Activated naive CD8-positive, alpha-beta T cell treated with anti-CD3 and anti-CD28 coated beads for 36 hours (primary cell): ENCODE measurements around the gene ZSCAN18. TPM values are rescaled to one million over a fixed set of nuclear protein-coding genes. Genes with fewer than 3 reads are reported as not detected.

Source experiments
- DNase-seq: peaks from one replicate; pipeline ENCODE4 v3.0.0; 2021
- H3K27ac Mint-ChIP-seq: one replicate; pipeline ENCODE4 v1.8.0; 2022; ENCODE audit warnings: mild to moderate bottlenecking, moderate library complexity, mixed read lengths
- H3K27me3 Mint-ChIP-seq: one replicate; pipeline ENCODE4 v1.8.0; 2022; ENCODE audit warnings: mild to moderate bottlenecking, mixed read lengths
- H3K36me3 Mint-ChIP-seq: one replicate; pipeline ENCODE4 v1.8.0; 2021; ENCODE audit warnings: mild to moderate bottlenecking, mixed read lengths
- H3K4me1 Mint-ChIP-seq: one replicate; pipeline ENCODE4 v1.8.0; 2021; ENCODE audit warnings: mixed read lengths
- H3K4me3 Mint-ChIP-seq: one replicate; pipeline ENCODE4 v1.8.0; 2022; ENCODE audit warnings: mild to moderate bottlenecking, moderate library complexity, mixed read lengths
- H3K9me3 Mint-ChIP-seq: one replicate; pipeline ENCODE4 v1.8.0; 2022; ENCODE audit warnings: mixed read lengths
- total RNA-seq, 2 experiments: library from RNA; stranded (reverse); gene quantifications; one replicate each; pipeline ENCODE4 v1.2.3, GENCODE V29; 2021

Gene ZSCAN18
- total RNA-seq, 2 experiments from 2014 or later, result 21.5 to 23.9 TPM

GRCh38 chr19:58059671-58060078, 38.4 kb downstream of the ZSCAN18 start:
- H3K36me3 Mint-ChIP-seq, result peaks cover 67% of the 10 kb centered on the region
- peak overlapping the region; percentile 78 for H3K4me3 Mint-ChIP-seq
- peaks cover 4% of the 10 kb centered on the region for H3K4me1 Mint-ChIP-seq
- DNase-seq, result no peak
- peaks cover 16% of the 10 kb centered on the region for H3K27me3 Mint-ChIP-seq
- H3K9me3 Mint-ChIP-seq, result peaks cover 39% of the 10 kb centered on the region
- H3K27ac Mint-ChIP-seq, result peak overlapping the region; percentile 89

- Mint-ChIP-seq H3K27ac (peak within 1 kb of the TSS; percentile 89), H3K27me3 (peaks cover 19% of the 10 kb centered on the region), H3K36me3 (peaks cover 64% of the 10 kb centered on the region), H3K4me1 (peaks cover 4% of the 10 kb centered on the region), H3K4me3 (peak within 1 kb of the TSS; percentile 78), H3K9me3 (peaks cover 39% of the 10 kb centered on the region)
- peak; percentile 86 for DNase-seq
Measured at GRCh38 chr19:58059003-58059670, 38.9 kb downstream of the ZSCAN18 start, which contains the start of gene ZNF135. Gene ZNF135, plus strand, starts transcription at chr19:58059282. Its CDS starts 721 bp downstream, at chr19:58060003.

GRCh38 chr19:58058467-58058866, 39.6 kb downstream of the ZSCAN18 start:
- H3K4me3 Mint-ChIP-seq, result peak overlapping the region; percentile 78
- peaks cover 4% of the 10 kb centered on the region for H3K4me1 Mint-ChIP-seq
- DNase-seq, result no peak
- peaks cover 36% of the 10 kb centered on the region for H3K9me3 Mint-ChIP-seq
- peaks cover 19% of the 10 kb centered on the region for H3K27me3 Mint-ChIP-seq
- H3K27ac Mint-ChIP-seq, result peak overlapping the region; percentile 89
- peaks cover 57% of the 10 kb centered on the region for H3K36me3 Mint-ChIP-seq

GRCh38 chr19:58056861-58057260, 41.2 kb downstream of the ZSCAN18 start:
- H3K4me3 Mint-ChIP-seq, result no peak overlapping the region
- H3K27ac Mint-ChIP-seq, result no peak overlapping the region
- peaks cover 19% of the 10 kb centered on the region for H3K27me3 Mint-ChIP-seq
- peaks cover 35% of the 10 kb centered on the region for H3K9me3 Mint-ChIP-seq
- peaks cover 4% of the 10 kb centered on the region for H3K4me1 Mint-ChIP-seq
- H3K36me3 Mint-ChIP-seq, result peaks cover 43% of the 10 kb centered on the region
- no peak for DNase-seq

- peaks cover 19% of the 10 kb centered on the region for H3K27me3 Mint-ChIP-seq
- DNase-seq, result no peak
- H3K4me3 Mint-ChIP-seq, result no peak overlapping the region
- peaks cover 4% of the 10 kb centered on the region for H3K4me1 Mint-ChIP-seq
- H3K27ac Mint-ChIP-seq, result no peak overlapping the region
- H3K36me3 Mint-ChIP-seq, result peaks cover 40% of the 10 kb centered on the region
- peaks cover 38% of the 10 kb centered on the region for H3K9me3 Mint-ChIP-seq
Measured at GRCh38 chr19:58056261-58056660, 41.8 kb downstream of the ZSCAN18 start.

- peaks cover 4% of the 10 kb centered on the region for H3K4me1 Mint-ChIP-seq
- H3K27ac Mint-ChIP-seq, result no peak overlapping the region
- peak overlapping the region; percentile 37 for H3K4me3 Mint-ChIP-seq
- peaks cover 42% of the 10 kb centered on the region for H3K9me3 Mint-ChIP-seq
- no peak for DNase-seq
- H3K27me3 Mint-ChIP-seq, result peaks cover 19% of the 10 kb centered on the region
- H3K36me3 Mint-ChIP-seq, result peaks cover 32% of the 10 kb centered on the region
Measured at GRCh38 chr19:58054901-58055874, 42.8 kb downstream of the ZSCAN18 start.

GRCh38 chr19:58053480-58054156, 44.4 kb downstream of the ZSCAN18 start:
- no peak overlapping the region for H3K4me3 Mint-ChIP-seq
- no peak overlapping the region for H3K27ac Mint-ChIP-seq
- peaks cover 50% of the 10 kb centered on the region for H3K9me3 Mint-ChIP-seq
- peaks cover 25% of the 10 kb centered on the region for H3K36me3 Mint-ChIP-seq
- no peaks in the 10 kb centered on the region for H3K4me1 Mint-ChIP-seq
- peaks cover 19% of the 10 kb centered on the region for H3K27me3 Mint-ChIP-seq
- no peak for DNase-seq

- Mint-ChIP-seq H3K4me1 (no peaks in the 10 kb centered on the region), H3K36me3 (peaks cover 22% of the 10 kb centered on the region), H3K27ac (no peak overlapping the region), H3K4me3 (no peak overlapping the region), H3K9me3 (peaks cover 49% of the 10 kb centered on the region), H3K27me3 (peaks cover 19% of the 10 kb centered on the region)
- DNase-seq, result no peak
Measured at GRCh38 chr19:58052256-58052655, 45.8 kb downstream of the ZSCAN18 start.

GRCh38 chr19:58047672-58048071, 50.4 kb downstream of the ZSCAN18 start:
- H3K4me3 Mint-ChIP-seq, result no peak overlapping the region
- H3K9me3 Mint-ChIP-seq, result peaks cover 44% of the 10 kb centered on the region
- DNase-seq, result no peak
- peaks cover 3% of the 10 kb centered on the region for H3K27me3 Mint-ChIP-seq
- H3K27ac Mint-ChIP-seq, result no peak overlapping the region
- peaks cover 7% of the 10 kb centered on the region for H3K36me3 Mint-ChIP-seq
- no peaks in the 10 kb centered on the region for H3K4me1 Mint-ChIP-seq

GRCh38 chr19:58046856-58047255, 51.2 kb downstream of the ZSCAN18 start:
- peaks cover 4% of the 10 kb centered on the region for H3K27me3 Mint-ChIP-seq
- no peak for DNase-seq
- no peaks in the 10 kb centered on the region for H3K4me1 Mint-ChIP-seq
- no peak overlapping the region for H3K4me3 Mint-ChIP-seq
- H3K36me3 Mint-ChIP-seq, result peaks cover 9% of the 10 kb centered on the region
- H3K27ac Mint-ChIP-seq, result no peak overlapping the region
- H3K9me3 Mint-ChIP-seq, result peaks cover 42% of the 10 kb centered on the region

- Mint-ChIP-seq H3K36me3 (peaks cover 12% of the 10 kb centered on the region), H3K4me1 (no peaks in the 10 kb centered on the region), H3K27me3 (peaks cover 13% of the 10 kb centered on the region), H3K27ac (no peak overlapping the region), H3K4me3 (no peak overlapping the region), H3K9me3 (peaks cover 43% of the 10 kb centered on the region)
- DNase-seq, result no peak
Measured at GRCh38 chr19:58045411-58046050, 52.5 kb downstream of the ZSCAN18 start.

GRCh38 chr19:58044886-58045285, 53.1 kb downstream of the ZSCAN18 start:
- no peak for DNase-seq
- peaks cover 42% of the 10 kb centered on the region for H3K9me3 Mint-ChIP-seq
- peaks cover 14% of the 10 kb centered on the region for H3K27me3 Mint-ChIP-seq
- peaks cover 13% of the 10 kb centered on the region for H3K36me3 Mint-ChIP-seq
- no peak overlapping the region for H3K4me3 Mint-ChIP-seq
- H3K4me1 Mint-ChIP-seq, result no peaks in the 10 kb centered on the region
- no peak overlapping the region for H3K27ac Mint-ChIP-seq

- Mint-ChIP-seq H3K9me3 (peaks cover 38% of the 10 kb centered on the region), H3K27me3 (peaks cover 14% of the 10 kb centered on the region), H3K27ac (no peak overlapping the region), H3K4me3 (no peak overlapping the region), H3K4me1 (no peaks in the 10 kb centered on the region), H3K36me3 (peaks cover 13% of the 10 kb centered on the region)
- DNase-seq, result no peak
Measured at GRCh38 chr19:58044391-58044790, 53.6 kb downstream of the ZSCAN18 start.

GRCh38 chr19:58042495-58043340, 55.3 kb downstream of the ZSCAN18 start:
- Mint-ChIP-seq H3K4me3 (no peak overlapping the region), H3K27ac (no peak overlapping the region), H3K9me3 (peaks cover 27% of the 10 kb centered on the region), H3K4me1 (no peaks in the 10 kb centered on the region), H3K27me3 (peaks cover 21% of the 10 kb centered on the region), H3K36me3 (peaks cover 12% of the 10 kb centered on the region)
- peak; percentile 15 for DNase-seq
